ENCODE measurements around the gene ACTR2. TPM values are rescaled to one million over a fixed set of nuclear protein-coding genes. Genes with fewer than 3 reads are reported as not detected.
"Not testable (repeated sequence)": the region's sequence is repeated elsewhere in the genome, so short reads cannot be mapped to it uniquely, and the experiment has no call there.

Gene ACTR2
- total and polyA plus RNA-seq, 2 experiments from 2014 or later = 75.6 to 89.4 TPM

- no peaks in the 10 kb centered on the region for H3K9me3 ChIP-seq (ENCODE audit: low read depth)
- no peaks in the 10 kb centered on the region for H3K36me3 ChIP-seq (replicated peaks; ENCODE audit: insufficient read depth, low read depth)
- no peaks in the 10 kb centered on the region for H3K4me1 ChIP-seq (ENCODE audit: insufficient read depth)
- 62% methylated on average over 3 of the region's 3 CpGs for WGBS (ENCODE audit: low lambda C conversion rate, missing lambda C conversion rate)
- no peak overlapping the region for H3K4me3 ChIP-seq
- H3K27me3 ChIP-seq = no peaks in the 10 kb centered on the region
- H3K9me2 ChIP-seq (replicated peaks; ENCODE audit: insufficient read depth) = no peaks in the 10 kb centered on the region
- H3K79me2 ChIP-seq = peaks cover 2% of the 10 kb centered on the region
- no peak overlapping the region for H3K4me2 ChIP-seq
- no peaks in the 10 kb centered on the region for H4K20me1 ChIP-seq (ENCODE audit: insufficient read depth, poor library complexity, severe bottlenecking)
- H2AFZ ChIP-seq = no peak overlapping the region
- no peak overlapping the region for H3K27ac ChIP-seq
- DNase-seq (ENCODE audit: low spot score) = no peak
- TF ChIP-seq EZH2phosphoT487 (IDR thresholded peaks at IDR 0.05; ENCODE audit: low read depth, severe bottlenecking, unreplicated experiment) (no peak), CTCF (IDR thresholded peaks at IDR 0.05; ENCODE audit: poor library complexity) (no peak), EZH2 (IDR thresholded peaks at IDR 0.05; ENCODE audit: borderline replicate concordance) (no peak)
Observed at GRCh38 chr2:65220432-65221131, 7.0 kb upstream of the ACTR2 start.

- not testable (repeated sequence) for H3K9me3 ChIP-seq (ENCODE audit: low read depth); H2AFZ ChIP-seq; H3K27me3 ChIP-seq; H3K4me1 ChIP-seq (ENCODE audit: insufficient read depth); H3K36me3 ChIP-seq (replicated peaks; ENCODE audit: insufficient read depth, low read depth); H3K4me3 ChIP-seq; H4K20me1 ChIP-seq (ENCODE audit: insufficient read depth, poor library complexity, severe bottlenecking); DNase-seq (ENCODE audit: low spot score); H3K27ac ChIP-seq; H3K79me2 ChIP-seq; H3K4me2 ChIP-seq; H3K9me2 ChIP-seq (replicated peaks; ENCODE audit: insufficient read depth)
- WGBS (ENCODE audit: low lambda C conversion rate, missing lambda C conversion rate) = 97% methylated on average over 8 of the region's 8 CpGs
Observed at GRCh38 chr2:65221275-65221674, 6.4 kb upstream of the ACTR2 start.

GRCh38 chr2:65227020-65227455 lies 593 bp upstream of the ACTR2 start:
- H3K4me2 ChIP-seq = peak overlapping the region; percentile 92
- H3K27ac ChIP-seq = peak overlapping the region; percentile 84
- TF ChIP-seq EZH2 (IDR thresholded peaks at IDR 0.05; ENCODE audit: borderline replicate concordance) (no peak), CTCF (IDR thresholded peaks at IDR 0.05; ENCODE audit: poor library complexity) (no peak), EZH2phosphoT487 (IDR thresholded peaks at IDR 0.05; ENCODE audit: low read depth, severe bottlenecking, unreplicated experiment) (no peak)
- DNase-seq (ENCODE audit: low spot score) = peak; percentile 31
- peak overlapping the region; percentile 72 for H3K4me3 ChIP-seq
- no peaks in the 10 kb centered on the region for H3K9me3 ChIP-seq (ENCODE audit: low read depth)
- no peaks in the 10 kb centered on the region for H3K9me2 ChIP-seq (replicated peaks; ENCODE audit: insufficient read depth)
- H2AFZ ChIP-seq = peak overlapping the region; percentile 78
- no peaks in the 10 kb centered on the region for H3K27me3 ChIP-seq
- H3K36me3 ChIP-seq (replicated peaks; ENCODE audit: insufficient read depth, low read depth) = no peaks in the 10 kb centered on the region
- 2% methylated on average over 13 of the region's 13 CpGs for WGBS (ENCODE audit: low lambda C conversion rate, missing lambda C conversion rate)
- H3K4me1 ChIP-seq (ENCODE audit: insufficient read depth) = peaks cover 14% of the 10 kb centered on the region
- H3K79me2 ChIP-seq = peaks cover 55% of the 10 kb centered on the region
- peaks cover 28% of the 10 kb centered on the region for H4K20me1 ChIP-seq (ENCODE audit: insufficient read depth, poor library complexity, severe bottlenecking)

- Histone ChIP-seq H3K79me2 (peaks cover 68% of the 10 kb centered on the region), H3K4me3 (peak overlapping the region; percentile 86), H4K20me1 (ENCODE audit: insufficient read depth, poor library complexity, severe bottlenecking) (peaks cover 38% of the 10 kb centered on the region), H3K27me3 (no peaks in the 10 kb centered on the region), H3K36me3 (replicated peaks; ENCODE audit: insufficient read depth, low read depth) (no peaks in the 10 kb centered on the region), H3K4me2 (peak overlapping the region; percentile 79), H3K4me1 (ENCODE audit: insufficient read depth) (peaks cover 14% of the 10 kb centered on the region), H2AFZ (peak overlapping the region; percentile 30), H3K27ac (peak overlapping the region; percentile 97), H3K9me3 (ENCODE audit: low read depth) (no peaks in the 10 kb centered on the region), H3K9me2 (replicated peaks; ENCODE audit: insufficient read depth) (no peaks in the 10 kb centered on the region)
- TF ChIP-seq EZH2 (IDR thresholded peaks at IDR 0.05; ENCODE audit: borderline replicate concordance) (no peak), EZH2phosphoT487 (IDR thresholded peaks at IDR 0.05; ENCODE audit: low read depth, severe bottlenecking, unreplicated experiment) (no peak), CTCF (IDR thresholded peaks at IDR 0.05; ENCODE audit: poor library complexity) (no peak)
- no peak for DNase-seq (ENCODE audit: low spot score)
- WGBS (ENCODE audit: low lambda C conversion rate, missing lambda C conversion rate) = 1% methylated on average over 16 of the region's 16 CpGs
Observed at GRCh38 chr2:65228263-65228750, 676 bp downstream of the ACTR2 start.
